B cell (primary cell): ENCODE measurements around the gene GLIS2.

Experiments
- EZH2 ChIP-seq: IDR thresholded peaks from 2 replicates; pipeline ENCODE4 v1.6.1; 2012; ENCODE audit warnings: borderline replicate concordance, low read depth, mild to moderate bottlenecking, moderate library complexity, low read length; ENCODE audit not compliant: insufficient read depth, poor library complexity, severe bottlenecking
- TF ChIP-seq, protein P1 (sequence below): fragments of 200-600 bp; IDR thresholded peaks from one replicate; pipeline ENCODE4 v1.8.0; 2022; ENCODE audit warnings: antibody characterized with exemption, mild to moderate bottlenecking

DNA sequence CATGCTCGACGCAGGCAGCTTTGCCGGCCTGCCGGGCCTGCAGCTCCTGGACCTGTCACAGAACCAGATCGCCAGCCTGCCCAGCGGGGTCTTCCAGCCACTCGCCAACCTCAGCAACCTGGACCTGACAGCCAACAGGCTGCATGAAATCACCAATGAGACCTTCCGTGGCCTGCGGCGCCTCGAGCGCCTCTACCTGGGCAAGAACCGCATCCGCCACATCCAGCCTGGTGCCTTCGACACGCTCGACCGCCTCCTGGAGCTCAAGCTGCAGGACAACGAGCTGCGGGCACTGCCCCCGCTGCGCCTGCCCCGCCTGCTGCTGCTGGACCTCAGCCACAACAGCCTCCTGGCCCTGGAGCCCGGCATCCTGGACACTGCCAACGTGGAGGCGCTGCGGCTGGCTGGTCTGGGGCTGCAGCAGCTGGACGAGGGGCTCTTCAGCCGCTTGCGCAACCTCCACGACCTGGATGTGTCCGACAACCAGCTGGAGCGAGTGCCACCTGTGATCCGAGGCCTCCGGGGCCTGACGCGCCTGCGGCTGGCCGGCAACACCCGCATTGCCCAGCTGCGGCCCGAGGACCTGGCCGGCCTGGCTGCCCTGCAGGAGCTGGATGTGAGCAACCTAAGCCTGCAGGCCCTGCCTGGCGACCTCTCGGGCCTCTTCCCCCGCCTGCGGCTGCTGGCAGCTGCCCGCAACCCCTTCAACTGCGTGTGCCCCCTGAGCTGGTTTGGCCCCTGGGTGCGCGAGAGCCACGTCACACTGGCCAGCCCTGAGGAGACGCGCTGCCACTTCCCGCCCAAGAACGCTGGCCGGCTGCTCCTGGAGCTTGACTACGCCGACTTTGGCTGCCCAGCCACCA, 65.4 kb downstream of the GLIS2 start:
- TF ChIP-seq, protein P1, sequence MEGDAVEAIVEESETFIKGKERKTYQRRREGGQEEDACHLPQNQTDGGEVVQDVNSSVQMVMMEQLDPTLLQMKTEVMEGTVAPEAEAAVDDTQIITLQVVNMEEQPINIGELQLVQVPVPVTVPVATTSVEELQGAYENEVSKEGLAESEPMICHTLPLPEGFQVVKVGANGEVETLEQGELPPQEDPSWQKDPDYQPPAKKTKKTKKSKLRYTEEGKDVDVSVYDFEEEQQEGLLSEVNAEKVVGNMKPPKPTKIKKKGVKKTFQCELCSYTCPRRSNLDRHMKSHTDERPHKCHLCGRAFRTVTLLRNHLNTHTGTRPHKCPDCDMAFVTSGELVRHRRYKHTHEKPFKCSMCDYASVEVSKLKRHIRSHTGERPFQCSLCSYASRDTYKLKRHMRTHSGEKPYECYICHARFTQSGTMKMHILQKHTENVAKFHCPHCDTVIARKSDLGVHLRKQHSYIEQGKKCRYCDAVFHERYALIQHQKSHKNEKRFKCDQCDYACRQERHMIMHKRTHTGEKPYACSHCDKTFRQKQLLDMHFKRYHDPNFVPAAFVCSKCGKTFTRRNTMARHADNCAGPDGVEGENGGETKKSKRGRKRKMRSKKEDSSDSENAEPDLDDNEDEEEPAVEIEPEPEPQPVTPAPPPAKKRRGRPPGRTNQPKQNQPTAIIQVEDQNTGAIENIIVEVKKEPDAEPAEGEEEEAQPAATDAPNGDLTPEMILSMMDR: no peak
- TF ChIP-seq EZH2: no peak
